ENCODE measurements around the gene FYN.

DNA sequence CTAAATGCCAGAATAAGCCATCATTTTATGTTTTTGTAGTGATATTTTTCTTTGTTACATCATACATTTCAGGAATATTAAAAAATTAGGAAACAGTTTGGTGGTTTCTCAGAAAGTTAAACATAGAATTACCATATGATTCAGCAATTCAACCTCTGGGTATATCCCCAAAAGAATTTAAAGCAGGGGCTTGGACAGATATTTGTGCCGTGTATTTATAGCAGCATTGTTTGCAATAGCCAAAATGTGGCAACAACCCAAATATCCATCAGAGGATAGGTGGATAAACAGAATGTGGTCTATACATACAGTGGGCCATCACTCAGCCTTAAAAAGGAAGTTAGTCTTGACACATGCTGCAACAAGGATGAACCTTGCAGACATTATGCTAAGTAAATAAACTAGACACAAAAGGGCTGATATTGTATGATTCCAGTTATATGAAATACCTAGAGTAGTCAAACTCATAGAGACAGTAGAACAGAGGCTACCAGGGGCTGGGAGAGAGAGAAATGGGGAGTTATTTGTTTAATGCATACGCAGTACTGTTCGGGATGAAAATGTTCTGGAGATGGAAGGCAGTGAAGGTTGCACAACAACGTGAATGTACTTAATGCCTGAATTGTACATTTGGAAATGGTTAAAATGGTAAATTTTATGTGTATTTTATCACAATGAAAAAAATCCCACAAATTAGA is 248.7 kb downstream of the FYN start:
- TF ChIP-seq, protein P1, sequence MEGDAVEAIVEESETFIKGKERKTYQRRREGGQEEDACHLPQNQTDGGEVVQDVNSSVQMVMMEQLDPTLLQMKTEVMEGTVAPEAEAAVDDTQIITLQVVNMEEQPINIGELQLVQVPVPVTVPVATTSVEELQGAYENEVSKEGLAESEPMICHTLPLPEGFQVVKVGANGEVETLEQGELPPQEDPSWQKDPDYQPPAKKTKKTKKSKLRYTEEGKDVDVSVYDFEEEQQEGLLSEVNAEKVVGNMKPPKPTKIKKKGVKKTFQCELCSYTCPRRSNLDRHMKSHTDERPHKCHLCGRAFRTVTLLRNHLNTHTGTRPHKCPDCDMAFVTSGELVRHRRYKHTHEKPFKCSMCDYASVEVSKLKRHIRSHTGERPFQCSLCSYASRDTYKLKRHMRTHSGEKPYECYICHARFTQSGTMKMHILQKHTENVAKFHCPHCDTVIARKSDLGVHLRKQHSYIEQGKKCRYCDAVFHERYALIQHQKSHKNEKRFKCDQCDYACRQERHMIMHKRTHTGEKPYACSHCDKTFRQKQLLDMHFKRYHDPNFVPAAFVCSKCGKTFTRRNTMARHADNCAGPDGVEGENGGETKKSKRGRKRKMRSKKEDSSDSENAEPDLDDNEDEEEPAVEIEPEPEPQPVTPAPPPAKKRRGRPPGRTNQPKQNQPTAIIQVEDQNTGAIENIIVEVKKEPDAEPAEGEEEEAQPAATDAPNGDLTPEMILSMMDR (IDR thresholded peaks at IDR 0.05; ENCODE audit: low read depth, low read length, missing input control): no peak
- TF ChIP-seq, protein P2, sequence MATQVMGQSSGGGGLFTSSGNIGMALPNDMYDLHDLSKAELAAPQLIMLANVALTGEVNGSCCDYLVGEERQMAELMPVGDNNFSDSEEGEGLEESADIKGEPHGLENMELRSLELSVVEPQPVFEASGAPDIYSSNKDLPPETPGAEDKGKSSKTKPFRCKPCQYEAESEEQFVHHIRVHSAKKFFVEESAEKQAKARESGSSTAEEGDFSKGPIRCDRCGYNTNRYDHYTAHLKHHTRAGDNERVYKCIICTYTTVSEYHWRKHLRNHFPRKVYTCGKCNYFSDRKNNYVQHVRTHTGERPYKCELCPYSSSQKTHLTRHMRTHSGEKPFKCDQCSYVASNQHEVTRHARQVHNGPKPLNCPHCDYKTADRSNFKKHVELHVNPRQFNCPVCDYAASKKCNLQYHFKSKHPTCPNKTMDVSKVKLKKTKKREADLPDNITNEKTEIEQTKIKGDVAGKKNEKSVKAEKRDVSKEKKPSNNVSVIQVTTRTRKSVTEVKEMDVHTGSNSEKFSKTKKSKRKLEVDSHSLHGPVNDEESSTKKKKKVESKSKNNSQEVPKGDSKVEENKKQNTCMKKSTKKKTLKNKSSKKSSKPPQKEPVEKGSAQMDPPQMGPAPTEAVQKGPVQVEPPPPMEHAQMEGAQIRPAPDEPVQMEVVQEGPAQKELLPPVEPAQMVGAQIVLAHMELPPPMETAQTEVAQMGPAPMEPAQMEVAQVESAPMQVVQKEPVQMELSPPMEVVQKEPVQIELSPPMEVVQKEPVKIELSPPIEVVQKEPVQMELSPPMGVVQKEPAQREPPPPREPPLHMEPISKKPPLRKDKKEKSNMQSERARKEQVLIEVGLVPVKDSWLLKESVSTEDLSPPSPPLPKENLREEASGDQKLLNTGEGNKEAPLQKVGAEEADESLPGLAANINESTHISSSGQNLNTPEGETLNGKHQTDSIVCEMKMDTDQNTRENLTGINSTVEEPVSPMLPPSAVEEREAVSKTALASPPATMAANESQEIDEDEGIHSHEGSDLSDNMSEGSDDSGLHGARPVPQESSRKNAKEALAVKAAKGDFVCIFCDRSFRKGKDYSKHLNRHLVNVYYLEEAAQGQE (IDR thresholded peaks at IDR 0.05): no peak
- TF ChIP-seq, protein P3, sequence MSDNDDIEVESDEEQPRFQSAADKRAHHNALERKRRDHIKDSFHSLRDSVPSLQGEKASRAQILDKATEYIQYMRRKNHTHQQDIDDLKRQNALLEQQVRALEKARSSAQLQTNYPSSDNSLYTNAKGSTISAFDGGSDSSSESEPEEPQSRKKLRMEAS (IDR thresholded peaks at IDR 0.05): no peak
- TF ChIP-seq YY1 (IDR thresholded peaks at IDR 0.05) (no peak), FOXA1 (IDR thresholded peaks at IDR 0.05) (no peak), SP1 (IDR thresholded peaks at IDR 0.05) (no peak)
